ENCODE results near the gene LGR6.

DNA sequence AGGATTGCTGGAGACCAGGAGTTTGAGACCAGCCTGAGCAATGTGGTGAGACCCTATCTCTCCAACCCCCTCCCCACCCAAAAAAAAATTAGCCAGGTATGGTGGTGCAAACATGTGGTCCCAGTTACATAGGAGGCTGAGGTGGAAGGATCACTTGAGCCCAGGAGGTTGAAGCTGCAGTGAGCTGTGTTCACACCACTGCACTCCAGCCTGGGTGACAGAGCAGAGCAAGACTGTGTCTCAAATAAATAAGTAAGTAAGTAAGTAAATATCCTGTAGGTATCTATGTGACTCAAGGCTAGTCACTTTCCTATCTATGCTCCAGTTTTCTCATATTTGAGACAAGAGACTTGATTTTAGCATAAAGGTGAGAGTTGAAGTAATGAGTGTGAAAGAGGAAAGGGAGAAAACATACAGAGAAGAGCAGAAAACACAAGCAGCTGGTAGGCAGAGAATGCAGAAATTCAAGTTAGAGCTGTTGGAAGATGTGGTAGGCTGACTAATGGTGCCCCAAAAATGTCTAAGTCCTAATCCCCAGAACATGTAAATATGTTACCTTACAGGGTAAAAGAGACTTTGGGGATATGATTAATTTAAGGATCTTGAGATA, 162.4 kb downstream of the LGR6 start:
- no peak for TF ChIP-seq POLR2A (IDR thresholded peaks at IDR 0.05)
- TF ChIP-seq, protein P1, sequence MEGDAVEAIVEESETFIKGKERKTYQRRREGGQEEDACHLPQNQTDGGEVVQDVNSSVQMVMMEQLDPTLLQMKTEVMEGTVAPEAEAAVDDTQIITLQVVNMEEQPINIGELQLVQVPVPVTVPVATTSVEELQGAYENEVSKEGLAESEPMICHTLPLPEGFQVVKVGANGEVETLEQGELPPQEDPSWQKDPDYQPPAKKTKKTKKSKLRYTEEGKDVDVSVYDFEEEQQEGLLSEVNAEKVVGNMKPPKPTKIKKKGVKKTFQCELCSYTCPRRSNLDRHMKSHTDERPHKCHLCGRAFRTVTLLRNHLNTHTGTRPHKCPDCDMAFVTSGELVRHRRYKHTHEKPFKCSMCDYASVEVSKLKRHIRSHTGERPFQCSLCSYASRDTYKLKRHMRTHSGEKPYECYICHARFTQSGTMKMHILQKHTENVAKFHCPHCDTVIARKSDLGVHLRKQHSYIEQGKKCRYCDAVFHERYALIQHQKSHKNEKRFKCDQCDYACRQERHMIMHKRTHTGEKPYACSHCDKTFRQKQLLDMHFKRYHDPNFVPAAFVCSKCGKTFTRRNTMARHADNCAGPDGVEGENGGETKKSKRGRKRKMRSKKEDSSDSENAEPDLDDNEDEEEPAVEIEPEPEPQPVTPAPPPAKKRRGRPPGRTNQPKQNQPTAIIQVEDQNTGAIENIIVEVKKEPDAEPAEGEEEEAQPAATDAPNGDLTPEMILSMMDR (IDR thresholded peaks at IDR 0.05) = no peak

All from right lobe of liver (tissue), 4 donors.